ENCODE data around the gene USH2A. TPM values are rescaled to one million over a fixed set of nuclear protein-coding genes. Genes with fewer than 3 reads are reported as not detected.

Gene USH2A
- polyA plus RNA-seq, 3 donors: not detected

DNA sequence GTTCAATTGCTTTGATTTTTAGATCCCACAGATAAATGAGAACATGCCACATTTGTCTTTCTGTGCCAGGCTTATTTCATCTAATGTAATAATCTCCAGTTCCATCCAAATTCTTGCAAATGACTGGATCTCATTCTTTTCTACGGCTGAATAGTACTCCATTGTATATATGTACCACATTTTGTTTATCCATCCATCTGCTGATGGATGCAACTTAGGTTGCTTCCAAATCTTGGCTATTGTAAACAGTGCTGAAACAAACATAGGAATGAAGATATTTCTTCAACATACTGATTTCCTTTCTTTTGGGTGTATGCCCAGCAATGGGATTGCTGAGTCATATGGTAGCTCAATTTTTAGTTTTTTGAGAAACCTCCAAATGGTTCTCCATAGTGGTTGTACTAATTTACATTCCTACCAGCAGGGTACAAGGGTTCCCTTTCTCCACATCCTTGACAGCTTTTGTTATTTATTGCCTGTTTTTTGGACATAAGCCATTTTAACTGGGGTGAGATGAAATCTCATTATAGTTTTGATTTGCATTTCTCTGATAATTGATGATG is 511.8 kb downstream of the USH2A start:
- Histone ChIP-seq H3K4me2 (replicated peaks; ENCODE audit: extremely low read depth, low read length, poor library complexity, severe bottlenecking) (no peak overlapping the region), H3K27ac (ENCODE audit: low read depth in 1 of 2, low read length in 2 of 2) (no peak overlapping the region), H3K36me3 (replicated peaks in 1 of 2; ENCODE audit: control insufficient read depth in 1 of 2, insufficient read depth in 2 of 2, low read length in 2 of 2) (no peaks in the 10 kb centered on the region), H3K9ac (ENCODE audit: insufficient read depth, low read length, poor library complexity, severe bottlenecking) (no peak overlapping the region), H3K4me1 (ENCODE audit: control insufficient read depth in 1 of 2, insufficient read depth in 2 of 2, low read length in 2 of 2) (no peaks in the 10 kb centered on the region), H4K20me1 (ENCODE audit: insufficient read depth, low read length) (no peaks in the 10 kb centered on the region), H3K9me3 (replicated peaks in 1 of 2; ENCODE audit: control insufficient read depth in 1 of 2, insufficient read depth in 1 of 2, low read length in 2 of 2) (no peaks in the 10 kb centered on the region), H3K79me2 (ENCODE audit: insufficient read depth, low read length) (no peaks in the 10 kb centered on the region), H3K27me3 (ENCODE audit: control insufficient read depth in 2 of 2, insufficient read depth in 2 of 2, low read length in 2 of 2) (no peaks in the 10 kb centered on the region), H2AFZ (ENCODE audit: insufficient read depth, low read depth, low read length, poor library complexity, severe bottlenecking) (no peak overlapping the region), H3K4me3 (replicated peaks in 1 of 3; ENCODE audit: low read depth in 2 of 3, low read length in 3 of 3) (no peak overlapping the region)
- Mint-ChIP-seq H3K4me1 (no peaks in the 10 kb centered on the region), H3K27ac (no peak overlapping the region), H3K27me3 (ENCODE audit: low read depth in 3 of 3) (no peaks in the 10 kb centered on the region), H3K36me3 (no peaks in the 10 kb centered on the region), H3K9me3 (peaks cover 0 to 5% (median 0%) of the 10 kb centered on the region in 7 donors), H3K4me3 (no peak overlapping the region)
- intact Hi-C loops (cut with micrococcal nuclease): no loop called here
- DNase-seq: no peak
- no CpG with 5 or more reads among the region's 1 CpG for WGBS (ENCODE audit: insufficient coverage)
- TF ChIP-seq, protein P1, sequence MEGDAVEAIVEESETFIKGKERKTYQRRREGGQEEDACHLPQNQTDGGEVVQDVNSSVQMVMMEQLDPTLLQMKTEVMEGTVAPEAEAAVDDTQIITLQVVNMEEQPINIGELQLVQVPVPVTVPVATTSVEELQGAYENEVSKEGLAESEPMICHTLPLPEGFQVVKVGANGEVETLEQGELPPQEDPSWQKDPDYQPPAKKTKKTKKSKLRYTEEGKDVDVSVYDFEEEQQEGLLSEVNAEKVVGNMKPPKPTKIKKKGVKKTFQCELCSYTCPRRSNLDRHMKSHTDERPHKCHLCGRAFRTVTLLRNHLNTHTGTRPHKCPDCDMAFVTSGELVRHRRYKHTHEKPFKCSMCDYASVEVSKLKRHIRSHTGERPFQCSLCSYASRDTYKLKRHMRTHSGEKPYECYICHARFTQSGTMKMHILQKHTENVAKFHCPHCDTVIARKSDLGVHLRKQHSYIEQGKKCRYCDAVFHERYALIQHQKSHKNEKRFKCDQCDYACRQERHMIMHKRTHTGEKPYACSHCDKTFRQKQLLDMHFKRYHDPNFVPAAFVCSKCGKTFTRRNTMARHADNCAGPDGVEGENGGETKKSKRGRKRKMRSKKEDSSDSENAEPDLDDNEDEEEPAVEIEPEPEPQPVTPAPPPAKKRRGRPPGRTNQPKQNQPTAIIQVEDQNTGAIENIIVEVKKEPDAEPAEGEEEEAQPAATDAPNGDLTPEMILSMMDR (IDR thresholded peaks at IDR 0.05): no peak

DNA sequence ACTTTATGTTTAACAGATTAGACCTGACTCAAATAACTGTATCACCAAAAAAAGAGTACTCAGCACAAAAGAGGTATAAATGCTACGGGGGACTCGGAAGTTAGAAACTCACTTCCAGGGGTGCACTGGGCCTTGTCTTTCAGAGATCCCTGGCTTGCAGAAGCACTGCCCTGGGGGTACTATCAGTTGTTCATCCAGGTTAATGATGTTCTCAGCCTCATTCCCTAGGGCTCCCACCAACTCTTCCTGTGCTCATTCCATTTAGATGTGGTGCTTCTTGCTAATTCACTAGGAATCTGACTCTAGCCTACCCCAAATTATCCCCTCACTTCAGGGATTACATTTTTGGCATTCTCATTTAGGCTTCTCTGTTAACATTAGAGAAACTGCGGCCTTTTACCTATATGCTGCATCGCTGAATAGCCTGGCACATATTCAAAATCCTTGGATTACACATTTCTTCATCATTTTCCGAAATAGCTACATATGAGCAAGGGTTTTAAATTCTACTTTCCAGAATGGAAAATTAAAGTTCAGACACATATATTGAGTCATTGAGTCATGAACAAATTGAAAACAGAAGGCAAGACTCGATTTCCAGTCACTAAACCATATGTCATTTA is 517.6 kb downstream of the USH2A start:
- Mint-ChIP-seq H3K27ac (no peak overlapping the region), H3K4me3 (no peak overlapping the region), H3K27me3 (ENCODE audit: low read depth in 3 of 3) (peaks cover 0 to 2% (median 0%) of the 10 kb centered on the region in 3 donors), H3K9me3 (peaks cover 0 to 3% (median 0%) of the 10 kb centered on the region in 7 donors), H3K4me1 (no peaks in the 10 kb centered on the region), H3K36me3 (no peaks in the 10 kb centered on the region)
- Histone ChIP-seq H3K4me3 (replicated peaks in 1 of 3; ENCODE audit: low read depth in 2 of 3, low read length in 3 of 3) (no peak overlapping the region), H4K20me1 (ENCODE audit: insufficient read depth, low read length) (no peaks in the 10 kb centered on the region), H3K36me3 (replicated peaks in 1 of 2; ENCODE audit: control insufficient read depth in 1 of 2, insufficient read depth in 2 of 2, low read length in 2 of 2) (no peaks in the 10 kb centered on the region), H3K9ac (ENCODE audit: insufficient read depth, low read length, poor library complexity, severe bottlenecking) (no peak overlapping the region), H3K9me3 (replicated peaks in 1 of 2; ENCODE audit: control insufficient read depth in 1 of 2, insufficient read depth in 1 of 2, low read length in 2 of 2) (no peaks in the 10 kb centered on the region), H2AFZ (ENCODE audit: insufficient read depth, low read depth, low read length, poor library complexity, severe bottlenecking) (no peak overlapping the region), H3K27me3 (ENCODE audit: control insufficient read depth in 2 of 2, insufficient read depth in 2 of 2, low read length in 2 of 2) (no peaks in the 10 kb centered on the region), H3K4me1 (ENCODE audit: control insufficient read depth in 1 of 2, insufficient read depth in 2 of 2, low read length in 2 of 2) (no peaks in the 10 kb centered on the region), H3K79me2 (ENCODE audit: insufficient read depth, low read length) (no peaks in the 10 kb centered on the region), H3K27ac (ENCODE audit: low read depth in 1 of 2, low read length in 2 of 2) (no peak overlapping the region), H3K4me2 (replicated peaks; ENCODE audit: extremely low read depth, low read length, poor library complexity, severe bottlenecking) (no peak overlapping the region)
- TF ChIP-seq, protein P1 (IDR thresholded peaks at IDR 0.05): no peak
- DNase-seq: no peak
- 93% methylated on average over 3 of the region's 6 CpGs for WGBS (ENCODE audit: insufficient coverage)
- intact Hi-C loops (cut with micrococcal nuclease): no loop called here
